ENCODE results near the gene XPR1. TPM values are rescaled to one million over a fixed set of nuclear protein-coding genes. Genes with fewer than 3 reads are reported as not detected.

XPR1 gene
- total RNA-seq, 1 donor = 31.8 TPM

GRCh38 chr1:180800945-180801344 lies 169.1 kb downstream of the XPR1 start:
- TF ChIP-seq CTCF (IDR thresholded peaks at IDR 0.05; ENCODE audit: insufficient read depth, low read length) = no peak
- H3K4me3 ChIP-seq (ENCODE audit: low read depth, low read length) = no peak overlapping the region
- no peak for DNase-seq (ENCODE audit: low read depth)

GRCh38 chr1:180802813-180803212 lies 171.0 kb downstream of the XPR1 start:
- no peak for TF ChIP-seq CTCF (IDR thresholded peaks at IDR 0.05; ENCODE audit: insufficient read depth, low read length)
- DNase-seq (ENCODE audit: low read depth) = no peak
- H3K4me3 ChIP-seq (ENCODE audit: low read depth, low read length) = no peak overlapping the region

GRCh38 chr1:180805316-180805715 lies 173.5 kb downstream of the XPR1 start:
- DNase-seq (ENCODE audit: low read depth) = no peak
- no peak for TF ChIP-seq CTCF (IDR thresholded peaks at IDR 0.05; ENCODE audit: insufficient read depth, low read length)
- no peak overlapping the region for H3K4me3 ChIP-seq (ENCODE audit: low read depth, low read length)

- no peak for DNase-seq (ENCODE audit: low read depth)
- TF ChIP-seq CTCF (IDR thresholded peaks at IDR 0.05; ENCODE audit: insufficient read depth, low read length) = no peak
- no peak overlapping the region for H3K4me3 ChIP-seq (ENCODE audit: low read depth, low read length)
Observed at GRCh38 chr1:180811298-180811697, 179.5 kb downstream of the XPR1 start.

GRCh38 chr1:180811886-180812285 lies 180.1 kb downstream of the XPR1 start:
- no peak for DNase-seq (ENCODE audit: low read depth)
- no peak for TF ChIP-seq CTCF (IDR thresholded peaks at IDR 0.05; ENCODE audit: insufficient read depth, low read length)
- no peak overlapping the region for H3K4me3 ChIP-seq (ENCODE audit: low read depth, low read length)

- no peak for DNase-seq (ENCODE audit: low read depth)
- no peak for TF ChIP-seq CTCF (IDR thresholded peaks at IDR 0.05; ENCODE audit: insufficient read depth, low read length)
- no peak overlapping the region for H3K4me3 ChIP-seq (ENCODE audit: low read depth, low read length)
Observed at GRCh38 chr1:180814258-180814657, 182.4 kb downstream of the XPR1 start.

GRCh38 chr1:180815188-180815587 lies 183.4 kb downstream of the XPR1 start:
- DNase-seq (ENCODE audit: low read depth) = no peak
- TF ChIP-seq CTCF (IDR thresholded peaks at IDR 0.05; ENCODE audit: insufficient read depth, low read length) = no peak
- no peak overlapping the region for H3K4me3 ChIP-seq (ENCODE audit: low read depth, low read length)

Data from fibroblast of the aortic adventitia (primary cell).